AML-193 (cell line): Measurements from ENCODE around the gene WDFY2.
"Not testable (repeated sequence)": the region's sequence is repeated elsewhere in the genome, so short reads cannot be mapped to it uniquely, and the experiment has no call there.

Source experiments
- DNase-seq, 2 experiments: peaks; one replicate each; lab custom pipeline; 2025; lab: John Stamatoyannopoulos, UW

The WDFY2 gene

GRCh38 chr13:51583875-51584730, at the start of gene WDFY2:
TSS of gene WDFY2 (plus strand) at chr13:51584462. CDS start at chr13:51584688, 226 bp downstream.
- peak; percentile 100 for DNase-seq

GRCh38 chr13:51538591-51539179, 45.6 kb upstream of the WDFY2 start:
- no peak for DNase-seq

- no peak for DNase-seq
Measured at GRCh38 chr13:51539887-51540286, 44.4 kb upstream of the WDFY2 start.

- no peak for DNase-seq
Measured at GRCh38 chr13:51541037-51541436, 43.2 kb upstream of the WDFY2 start.

GRCh38 chr13:51541809-51542258, 42.4 kb upstream of the WDFY2 start:
- DNase-seq, result no peak

- no peak for DNase-seq
Measured at GRCh38 chr13:51542346-51543242, 41.7 kb upstream of the WDFY2 start.

- DNase-seq, result not testable (repeated sequence)
Measured at GRCh38 chr13:51545446-51545845, 38.8 kb upstream of the WDFY2 start.

GRCh38 chr13:51547425-51548176, 36.7 kb upstream of the WDFY2 start:
- DNase-seq, result no peak

- peak; percentile 76 to 85 for DNase-seq
Measured at GRCh38 chr13:51549050-51549449, 35.2 kb upstream of the WDFY2 start.

GRCh38 chr13:51549593-51549992, 34.7 kb upstream of the WDFY2 start:
- no peak for DNase-seq

GRCh38 chr13:51550151-51550550, 34.1 kb upstream of the WDFY2 start:
- peak; percentile 12 to 24 for DNase-seq

- no peak for DNase-seq
Measured at GRCh38 chr13:51551416-51551815, 32.8 kb upstream of the WDFY2 start.

GRCh38 chr13:51552027-51552426, 32.2 kb upstream of the WDFY2 start:
- DNase-seq, result no peak

GRCh38 chr13:51553531-51553930, 30.7 kb upstream of the WDFY2 start:
- DNase-seq, result peak; percentile 46 to 55

GRCh38 chr13:51556740-51557139, 27.5 kb upstream of the WDFY2 start:
- DNase-seq, result no peak

GRCh38 chr13:51557438-51557837, 26.8 kb upstream of the WDFY2 start:
- DNase-seq, result peak in 1 of 2 experiments; percentile 39

- DNase-seq, result peak; percentile 39 to 71
Measured at GRCh38 chr13:51557875-51558612, 26.2 kb upstream of the WDFY2 start.

- peak; percentile 62 to 63 for DNase-seq
Measured at GRCh38 chr13:51559946-51560735, 24.1 kb upstream of the WDFY2 start.

GRCh38 chr13:51562011-51562671, 22.1 kb upstream of the WDFY2 start:
- DNase-seq, result no peak
